ENCODE data around the gene CMC2.

The CMC2 gene

GRCh38 chr16:80972611-80973010, 34.1 kb downstream of the CMC2 start:
- no peak for DNase-seq (ENCODE audit: low read depth)

- DNase-seq (ENCODE audit: low read depth): no peak
Measured at GRCh38 chr16:80971819-80972218, 34.9 kb downstream of the CMC2 start.

- DNase-seq (ENCODE audit: low read depth): no peak
Measured at GRCh38 chr16:80969114-80969484, 37.6 kb downstream of the CMC2 start.

- DNase-seq (ENCODE audit: low read depth): no peak
Measured at GRCh38 chr16:80968386-80969113, 38.1 kb downstream of the CMC2 start.

- no peak for DNase-seq (ENCODE audit: low read depth)
Measured at GRCh38 chr16:80966617-80967016, 40.1 kb downstream of the CMC2 start.

- DNase-seq (ENCODE audit: low read depth): no peak
Measured at GRCh38 chr16:80964351-80964750, 42.3 kb downstream of the CMC2 start.

GRCh38 chr16:80962879-80963278, 43.8 kb downstream of the CMC2 start:
- DNase-seq (ENCODE audit: low read depth): no peak

GRCh38 chr16:80958284-80958683, 48.4 kb downstream of the CMC2 start:
- DNase-seq (ENCODE audit: low read depth): no peak

- DNase-seq (ENCODE audit: low read depth): no peak
Measured at GRCh38 chr16:80954985-80955384, 51.7 kb downstream of the CMC2 start.

GRCh38 chr16:80948886-80949493, 57.7 kb downstream of the CMC2 start:
- peak; percentile 25 for DNase-seq (ENCODE audit: low read depth)

- DNase-seq (ENCODE audit: low read depth): no peak
Measured at GRCh38 chr16:80947708-80948625, 58.7 kb downstream of the CMC2 start.

GRCh38 chr16:80947239-80947638, 59.4 kb downstream of the CMC2 start:
- DNase-seq (ENCODE audit: low read depth): no peak

- no peak for DNase-seq (ENCODE audit: low read depth)
Measured at GRCh38 chr16:80946481-80946880, 60.2 kb downstream of the CMC2 start.

- DNase-seq (ENCODE audit: low read depth): no peak
Measured at GRCh38 chr16:80940069-80940856, 66.4 kb downstream of the CMC2 start.

- DNase-seq (ENCODE audit: low read depth): no peak
Measured at GRCh38 chr16:80938879-80939260, 67.8 kb downstream of the CMC2 start.

- no peak for DNase-seq (ENCODE audit: low read depth)
Measured at GRCh38 chr16:80938004-80938878, 68.4 kb downstream of the CMC2 start.

- DNase-seq (ENCODE audit: low read depth): no peak
Measured at GRCh38 chr16:80936410-80936809, 70.3 kb downstream of the CMC2 start.

GRCh38 chr16:80935691-80936090, 71.0 kb downstream of the CMC2 start:
- DNase-seq (ENCODE audit: low read depth): no peak

- DNase-seq (ENCODE audit: low read depth): no peak
Measured at GRCh38 chr16:80932708-80933095, 74.0 kb downstream of the CMC2 start.

GRCh38 chr16:80931801-80932707, 74.6 kb downstream of the CMC2 start:
- no peak for DNase-seq (ENCODE audit: low read depth)
